ENCODE results near the gene CST5.

- no peak for TF ChIP-seq YY1 (IDR thresholded peaks at IDR 0.05; ENCODE audit: insufficient read depth, insufficient read length)
- no peak for TF ChIP-seq SUZ12 (IDR thresholded peaks at IDR 0.05; ENCODE audit: extremely low read depth, insufficient read depth, insufficient read length)
These were observed 30.7 kb upstream of the CST5 start for GRCh38 chr20:23910210-23910609.

Data from NT2/D1 (cell line).